K562 (cell line): ENCODE results near the gene ERF. TPM values are rescaled to one million over a fixed set of nuclear protein-coding genes. Genes with fewer than 3 reads are reported as not detected.

Source experiments
- ATAC-seq: fragments of 200-7000 bp; cut with Tn5 transposase; 3 replicates; pipeline ENCODE4 v1.9.1; 2020; ENCODE audit warnings: moderate library complexity
- BruUV-seq: library from RNA; stranded (reverse); fragments of 400-500 nt; replicated peaks from 2 replicates; lab custom pipeline; 2021; lab: Mats Ljungman, UMichigan
- CTCF ChIA-PET: fragments of 300-600 bp; formaldehyde crosslinking; extraction: SDS; loops from one replicate; lab custom pipeline; 2021; ENCODE audit warnings: low intra/inter-chr PET ratio; lab: Yijun Ruan, JAX
- POLR2A ChIA-PET: fragments of 300-600, 350-650 bp; sonication (Branson Sonifier 250); formaldehyde crosslinking; extraction: SDS; loops from one replicate; lab custom pipeline; 2021; ENCODE audit warnings: antibody characterized with exemption, inconsistent platforms; lab: Yijun Ruan, JAX
- DNase-seq, 4 experiments: peaks; one replicate each; pipeline versions ENCODE4 v3.0.0 to v3.0.0-alpha.2; 2011 to 2018; ENCODE audit warnings: low spot score in 3 of 4, mixed read lengths in 3 of 4; ENCODE audit errors: extremely low read depth in 1 of 4
- FAIRE-seq: peaks from 2 replicates; lab custom pipeline; 2011; peaks lifted over from hg19 to GRCh38; lab: Jason Lieb, UNC
- H2AFZ ChIP-seq: 2 replicates; pipeline ENCODE4 v1.6.0; 2011; ENCODE audit warnings: low read depth, low read length, control low read depth, inconsistent platforms
- H3K27ac ChIP-seq: fragments of 200-600 bp; 3 replicates; pipeline ENCODE4 v1.8.0; 2011; ENCODE audit warnings: low read depth, mild to moderate bottlenecking, control low read depth, inconsistent platforms, low read length, moderate library complexity, mixed read lengths; ENCODE audit errors: extremely low read depth
- H3K27me3 ChIP-seq, 2 experiments: fragments of 300-600 bp in 1 of 2; 2 replicates in 1 of 2; 3 replicates in 1 of 2; pipeline versions ENCODE4 v1.6.0 to v1.8.0; 2011; ENCODE audit warnings: inconsistent platforms in 2 of 2, low read length in 2 of 2, mild to moderate bottlenecking in 1 of 2, mixed read lengths in 1 of 2, moderate library complexity in 1 of 2; ENCODE audit not compliant: control insufficient read depth in 2 of 2, insufficient read depth in 2 of 2
- H3K36me3 ChIP-seq: fragments of 300-600 bp; 3 replicates; pipeline ENCODE4 v1.8.0; 2011; ENCODE audit warnings: mild to moderate bottlenecking, low read length, inconsistent platforms; ENCODE audit not compliant: control insufficient read depth, insufficient read depth
- H3K4me1 ChIP-seq, 2 experiments: fragments of 200-600 bp in 1 of 2; replicated peaks in 1 of 2; 2 replicates in 1 of 2; 3 replicates in 1 of 2; pipeline versions ENCODE4 v1.5.1 to v1.8.0; 2011; ENCODE audit warnings: inconsistent platforms in 2 of 2, low read length in 2 of 2, mild to moderate bottlenecking in 1 of 2, mixed read lengths in 1 of 2, moderate library complexity in 1 of 2; ENCODE audit not compliant: control insufficient read depth in 2 of 2, insufficient read depth in 2 of 2
- H3K4me2 ChIP-seq: 2 replicates; pipeline ENCODE4 v1.6.1; 2011; ENCODE audit warnings: low read length, control low read depth, inconsistent platforms, mixed read lengths; ENCODE audit not compliant: insufficient read depth
- H3K4me3 ChIP-seq: fragments of 200-600 bp; sonication (generic), shearing (Covaris generic); 2 replicates; pipeline ENCODE4 v1.5.1; 2016; ENCODE audit warnings: control low read depth, inconsistent platforms
- H3K79me2 ChIP-seq: fragments of 200-600 bp; 3 replicates; pipeline ENCODE4 v1.8.0; 2011; ENCODE audit warnings: low read length, inconsistent platforms; ENCODE audit not compliant: control insufficient read depth, insufficient read depth
- H3K9ac ChIP-seq, 2 experiments: 2 replicates each; pipeline versions ENCODE4 v1.6.0 to v1.6.1; 2011; ENCODE audit warnings: low read depth in 2 of 2, low read length in 2 of 2, control low read depth in 1 of 2, inconsistent platforms in 1 of 2, mild to moderate bottlenecking in 1 of 2, mixed read lengths in 1 of 2; ENCODE audit not compliant: insufficient read depth in 1 of 2
- H3K9me1 ChIP-seq: one replicate; pipeline ENCODE4 v1.6.0; 2011; ENCODE audit warnings: inconsistent platforms, mild to moderate bottlenecking, low read length, moderate library complexity; ENCODE audit not compliant: control insufficient read depth, insufficient read depth
- H3K9me3 ChIP-seq: replicated peaks from 2 replicates; pipeline ENCODE4 v1.5.1; 2011; ENCODE audit warnings: low read depth, low read length, inconsistent platforms; ENCODE audit not compliant: control insufficient read depth, insufficient read depth
- H4K20me1 ChIP-seq: replicated peaks from 2 replicates; pipeline ENCODE4 v1.6.1; 2011; ENCODE audit warnings: low read length, inconsistent platforms, mixed read lengths; ENCODE audit not compliant: control insufficient read depth, insufficient read depth
- GABPB1 ChIP-seq: sonication (generic); formaldehyde crosslinking; IDR thresholded peaks from 2 replicates; pipeline ENCODE4 v1.8.0; 2022; ENCODE audit warnings: mild to moderate bottlenecking, missing genetic modification reagents
- PHB2 ChIP-seq: fragments of 450-650 bp; IDR thresholded peaks from 2 replicates; pipeline ENCODE4 v1.6.1; 2017; ENCODE audit warnings: low read depth
- PHF8 ChIP-seq: fragments of 200-600 bp; sonication (generic); IDR thresholded peaks from 2 replicates; pipeline ENCODE4 v1.6.1; 2012; ENCODE audit warnings: mixed run types, mild to moderate bottlenecking, inconsistent platforms, low read length, moderate library complexity, borderline replicate concordance
- WGBS: fragments of 100-300 bp; shearing (Covaris generic); methylation state at CpG from one replicate; pipeline ENCODE4 v1.1.6; 2016; ENCODE audit warnings: low coverage, mixed read lengths; ENCODE audit not compliant: insufficient coverage; ENCODE audit errors: missing lambda C conversion rate; 5-methylcytosine and 5-hydroxymethylcytosine counted together
- in situ Hi-C: fragments of 300-500 bp; cut with MboI; formaldehyde crosslinking; loops from 4 replicates; pipeline ENCODE4 v1.15.0; 2018; ENCODE audit warnings: inconsistent platforms, mixed read lengths
- intact Hi-C: fragments of 100-400 bp; cut with micrococcal nuclease; formaldehyde crosslinking; loops from 2 replicates; pipeline ENCODE4 v1.14.2; 2022
- polyA plus RNA-seq, 8 experiments: library from polyadenylated mRNA; depleted of rRNA in 4 of 8; stranded (reverse) in 5 of 8; unstranded in 3 of 8; fragments of >200 nt; fragmentation: Nextera tagmentation in 2 of 8; fragmentation: Illumina TruSeq in 1 of 8; extraction: Ambion mirVana in 2 of 8; extraction: Trizol in 1 of 8; gene quantifications; 2 replicates each; pipeline versions ENCODE4 v1.2.1 to v1.2.3, GENCODE V29; 2011 to 2014; ENCODE audit warnings: inconsistent platforms in 1 of 8, missing spikeins in 1 of 8
- total RNA-seq, 7 experiments: library from RNA; depleted of rRNA in 6 of 7; stranded (reverse); fragments of >200 nt in 6 of 7; fragmentation: Illumina TruSeq in 2 of 7; extraction: Trizol in 2 of 7; gene quantifications; 2 replicates each; pipeline versions ENCODE4 v1.2.1 to v1.2.3, GENCODE V29; 2011 to 2021; ENCODE audit warnings: low replicate concordance in 1 of 7
- TF ChIP-seq, protein P1 (sequence below), 3 experiments: IDR thresholded peaks in 2 of 3; conservative IDR thresholded peaks in 1 of 3; 2 replicates each; pipeline ENCODE4 v1.5.1; 2011 to 2012; ENCODE audit warnings: low read length in 3 of 3, mild to moderate bottlenecking in 3 of 3, control low read depth in 2 of 3, improper control_type of control experiment in 1 of 3, inconsistent platforms in 1 of 3, low read depth in 1 of 3, mixed read lengths in 1 of 3, moderate library complexity in 1 of 3; ENCODE audit not compliant: insufficient read depth in 2 of 3
- TF ChIP-seq, protein P2 (sequence below): fragments of 450-650 bp; conservative IDR thresholded peaks from 2 replicates; pipeline ENCODE4 v1.6.1; 2016; ENCODE audit warnings: missing genetic modification characterization, low read depth, mild to moderate bottlenecking, missing compliant biosample characterization, moderate library complexity
- TF ChIP-seq, protein P3 (sequence below), 2 experiments: fragments of 450-650 bp; IDR thresholded peaks; 2 replicates each; pipeline ENCODE4 v1.6.1; 2016; ENCODE audit warnings: mild to moderate bottlenecking in 2 of 2, borderline replicate concordance in 1 of 2, low read depth in 1 of 2, moderate library complexity in 1 of 2
- TF ChIP-seq, protein P4 (sequence below): sonication (generic); formaldehyde crosslinking; IDR thresholded peaks from 2 replicates; pipeline ENCODE4 v1.8.1; 2023; ENCODE audit warnings: mild to moderate bottlenecking, missing genetic modification reagents, moderate library complexity

Gene ERF
- total and polyA plus RNA-seq, 9 of the 15 experiments (the other 6 are each of a cell fraction or from before 2014, with no cell fraction given), result 0.03 to 75.4 (median 27.0) TPM

DNA sequence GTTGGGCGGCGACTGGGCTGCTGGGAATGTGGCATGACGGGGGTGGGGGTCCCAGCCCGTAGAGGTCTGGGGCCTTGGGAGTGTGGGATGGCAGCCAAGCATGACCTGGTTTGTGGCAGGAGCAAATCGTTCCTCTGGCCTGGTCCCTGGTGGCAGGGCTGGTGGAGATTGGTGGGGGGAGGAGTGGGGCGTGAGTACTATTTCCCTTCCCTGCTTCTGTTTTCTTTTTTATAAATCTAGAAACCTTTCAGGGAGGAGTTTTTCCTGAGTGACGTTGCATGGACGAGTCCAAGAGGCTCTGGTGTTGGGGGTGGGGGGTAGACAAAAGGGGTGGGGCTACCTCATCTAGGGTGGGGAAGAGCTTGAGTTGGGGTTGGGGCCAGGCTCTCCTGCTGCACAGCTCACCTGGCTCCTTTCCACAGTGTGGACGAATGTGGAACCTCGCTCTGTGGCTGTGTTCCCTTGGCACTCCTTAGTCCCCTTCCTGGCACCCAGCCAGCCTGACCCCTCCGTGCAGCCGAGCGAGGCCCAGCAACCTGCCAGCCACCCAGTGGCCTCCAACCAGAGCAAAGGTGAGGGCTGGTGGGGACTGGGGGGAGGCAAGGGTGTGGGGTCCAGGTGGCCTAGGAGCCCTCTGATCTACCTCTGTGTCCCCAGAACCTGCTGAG, 31.6 kb upstream of the ERF start:
- Histone ChIP-seq H3K9me1 (no peaks in the 10 kb centered on the region), H3K36me3 (peaks cover 50% of the 10 kb centered on the region; the same call in 2 of the 3 replicates), H2AFZ (no peak overlapping the region), H3K79me2 (peaks cover 44% of the 10 kb centered on the region), H3K4me1 (peaks cover 36 to 80% of the 10 kb centered on the region in 2 experiments), H4K20me1 (0 out of 2 replicates have a peak, but pooled peaks cover 8% of the 10 kb centered on the region), H3K27me3 (no peaks in the 10 kb centered on the region; a peak in 1 of 5 replicates), H3K9me3 (no peaks in the 10 kb centered on the region), H3K9ac (peak overlapping the region; percentile 70 to 94; a peak in 3 of 4 replicates), H3K4me3 (no peak overlapping the region), H3K27ac (peak overlapping the region; percentile 34; the same call in 1 of the 3 replicates), H3K4me2 (peak overlapping the region; percentile 83)
- intact Hi-C loops (no loop called here), in situ Hi-C loops (no loop called here)
- ATAC-seq, result no peak
- DNase-seq, result peak; percentile 45 to 66 (median 56)
- CTCF ChIA-PET, result no interaction called here
- BruUV-seq, result no TSS peak
- WGBS, result 56% methylated on average over 10 of the region's 13 CpGs
- POLR2A ChIA-PET, result no interaction called here
- no peak for FAIRE-seq
- TF ChIP-seq, protein P1, sequence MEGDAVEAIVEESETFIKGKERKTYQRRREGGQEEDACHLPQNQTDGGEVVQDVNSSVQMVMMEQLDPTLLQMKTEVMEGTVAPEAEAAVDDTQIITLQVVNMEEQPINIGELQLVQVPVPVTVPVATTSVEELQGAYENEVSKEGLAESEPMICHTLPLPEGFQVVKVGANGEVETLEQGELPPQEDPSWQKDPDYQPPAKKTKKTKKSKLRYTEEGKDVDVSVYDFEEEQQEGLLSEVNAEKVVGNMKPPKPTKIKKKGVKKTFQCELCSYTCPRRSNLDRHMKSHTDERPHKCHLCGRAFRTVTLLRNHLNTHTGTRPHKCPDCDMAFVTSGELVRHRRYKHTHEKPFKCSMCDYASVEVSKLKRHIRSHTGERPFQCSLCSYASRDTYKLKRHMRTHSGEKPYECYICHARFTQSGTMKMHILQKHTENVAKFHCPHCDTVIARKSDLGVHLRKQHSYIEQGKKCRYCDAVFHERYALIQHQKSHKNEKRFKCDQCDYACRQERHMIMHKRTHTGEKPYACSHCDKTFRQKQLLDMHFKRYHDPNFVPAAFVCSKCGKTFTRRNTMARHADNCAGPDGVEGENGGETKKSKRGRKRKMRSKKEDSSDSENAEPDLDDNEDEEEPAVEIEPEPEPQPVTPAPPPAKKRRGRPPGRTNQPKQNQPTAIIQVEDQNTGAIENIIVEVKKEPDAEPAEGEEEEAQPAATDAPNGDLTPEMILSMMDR (IDR thresholded peaks at IDR 0.05 in 2 of 3, conservative IDR thresholded peaks at IDR 0.05 in 1 of 3; ENCODE audit: insufficient read depth in 2 of 3, low read depth in 1 of 3, low read length in 3 of 3), result 0 out of 6 replicates have a peak, but pooled peaks of 1 of the 3 experiments have one; percentile 14
- TF ChIP-seq, protein P2, sequence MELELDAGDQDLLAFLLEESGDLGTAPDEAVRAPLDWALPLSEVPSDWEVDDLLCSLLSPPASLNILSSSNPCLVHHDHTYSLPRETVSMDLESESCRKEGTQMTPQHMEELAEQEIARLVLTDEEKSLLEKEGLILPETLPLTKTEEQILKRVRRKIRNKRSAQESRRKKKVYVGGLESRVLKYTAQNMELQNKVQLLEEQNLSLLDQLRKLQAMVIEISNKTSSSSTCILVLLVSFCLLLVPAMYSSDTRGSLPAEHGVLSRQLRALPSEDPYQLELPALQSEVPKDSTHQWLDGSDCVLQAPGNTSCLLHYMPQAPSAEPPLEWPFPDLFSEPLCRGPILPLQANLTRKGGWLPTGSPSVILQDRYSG, result no peak
- no peak for TF ChIP-seq PHF8
- no peak for TF ChIP-seq GABPB1 (CRISPR knock-in tag)
- TF ChIP-seq, protein P3, sequence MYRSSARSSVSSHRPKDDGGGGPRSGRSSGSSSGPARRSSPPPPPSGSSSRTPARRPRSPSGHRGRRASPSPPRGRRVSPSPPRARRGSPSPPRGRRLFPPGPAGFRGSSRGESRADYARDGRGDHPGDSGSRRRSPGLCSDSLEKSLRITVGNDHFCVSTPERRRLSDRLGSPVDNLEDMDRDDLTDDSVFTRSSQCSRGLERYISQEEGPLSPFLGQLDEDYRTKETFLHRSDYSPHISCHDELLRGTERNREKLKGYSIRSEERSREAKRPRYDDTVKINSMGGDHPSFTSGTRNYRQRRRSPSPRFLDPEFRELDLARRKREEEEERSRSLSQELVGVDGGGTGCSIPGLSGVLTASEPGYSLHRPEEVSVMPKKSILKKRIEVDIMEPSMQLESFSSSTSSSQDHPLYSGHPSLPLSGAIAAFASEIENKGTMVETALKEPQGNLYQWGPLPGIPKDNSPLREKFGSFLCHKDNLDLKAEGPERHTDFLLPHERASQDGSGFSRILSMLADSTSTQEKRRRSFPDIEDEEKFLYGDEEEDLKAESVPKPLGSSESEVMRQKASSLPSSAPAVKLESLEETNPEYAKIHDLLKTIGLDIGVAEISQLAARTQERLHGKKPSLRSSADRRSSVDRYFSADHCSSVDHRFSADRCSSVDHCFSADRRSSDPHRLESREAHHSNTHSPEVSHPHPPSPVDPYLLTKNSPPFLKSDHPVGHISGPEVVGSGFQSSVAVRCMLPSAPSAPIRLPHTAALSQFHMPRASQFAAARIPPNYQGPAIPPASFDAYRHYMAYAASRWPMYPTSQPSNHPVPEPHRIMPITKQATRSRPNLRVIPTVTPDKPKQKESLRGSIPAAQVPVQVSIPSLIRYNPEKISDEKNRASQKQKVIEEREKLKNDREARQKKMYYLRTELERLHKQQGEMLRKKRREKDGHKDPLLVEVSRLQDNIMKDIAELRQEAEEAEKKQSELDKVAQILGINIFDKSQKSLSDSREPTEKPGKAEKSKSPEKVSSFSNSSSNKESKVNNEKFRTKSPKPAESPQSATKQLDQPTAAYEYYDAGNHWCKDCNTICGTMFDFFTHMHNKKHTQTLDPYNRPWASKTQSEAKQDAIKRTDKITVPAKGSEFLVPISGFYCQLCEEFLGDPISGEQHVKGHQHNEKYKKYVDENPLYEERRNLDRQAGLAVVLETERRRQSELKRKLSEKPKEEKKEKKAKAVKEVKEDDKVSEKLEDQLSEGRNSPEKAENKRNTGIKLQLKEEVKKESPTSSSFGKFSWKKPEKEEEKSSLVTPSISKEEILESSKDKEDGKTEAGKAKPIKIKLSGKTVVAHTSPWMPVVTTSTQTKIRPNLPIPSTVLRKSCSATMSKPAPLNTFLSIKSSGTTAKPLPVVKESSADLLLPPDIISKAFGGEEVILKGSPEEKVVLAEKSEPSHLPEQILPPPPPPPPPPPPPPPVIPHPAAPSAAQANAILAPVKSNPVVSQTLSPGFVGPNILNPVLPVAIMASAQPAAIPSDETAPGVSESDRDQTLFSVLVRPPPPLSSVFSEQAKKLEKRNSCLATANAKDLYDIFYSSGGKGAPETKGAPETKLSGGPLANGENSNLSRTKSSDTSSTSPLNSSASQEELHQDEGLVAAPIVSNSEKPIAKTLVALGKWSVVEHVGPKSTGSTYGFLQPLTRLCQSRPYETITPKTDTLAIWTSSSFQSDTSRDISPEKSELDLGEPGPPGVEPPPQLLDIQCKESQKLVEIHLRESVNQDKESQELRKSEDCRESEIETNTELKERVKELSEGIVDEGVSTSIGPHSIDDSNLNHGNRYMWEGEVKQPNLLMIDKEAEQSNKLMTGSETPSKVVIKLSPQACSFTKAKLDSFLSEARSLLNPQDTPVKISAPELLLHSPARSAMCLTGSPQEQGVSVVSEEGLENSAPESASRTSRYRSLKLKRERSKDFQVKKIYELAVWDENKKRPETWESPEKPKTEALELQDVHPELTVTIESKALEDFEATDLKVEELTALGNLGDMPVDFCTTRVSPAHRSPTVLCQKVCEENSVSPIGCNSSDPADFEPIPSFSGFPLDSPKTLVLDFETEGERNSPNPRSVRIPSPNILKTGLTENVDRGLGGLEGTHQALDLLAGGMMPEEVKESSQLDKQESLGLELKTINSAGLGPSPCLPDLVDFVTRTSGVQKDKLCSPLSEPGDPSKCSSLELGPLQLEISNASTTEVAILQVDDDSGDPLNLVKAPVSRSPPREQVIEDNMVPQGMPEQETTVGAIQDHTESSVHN (IDR thresholded peaks at IDR 0.05; ENCODE audit: borderline replicate concordance in 1 of 2, low read depth in 1 of 2), result no peak
- TF ChIP-seq PHB2, result no peak
- TF ChIP-seq, protein P4, sequence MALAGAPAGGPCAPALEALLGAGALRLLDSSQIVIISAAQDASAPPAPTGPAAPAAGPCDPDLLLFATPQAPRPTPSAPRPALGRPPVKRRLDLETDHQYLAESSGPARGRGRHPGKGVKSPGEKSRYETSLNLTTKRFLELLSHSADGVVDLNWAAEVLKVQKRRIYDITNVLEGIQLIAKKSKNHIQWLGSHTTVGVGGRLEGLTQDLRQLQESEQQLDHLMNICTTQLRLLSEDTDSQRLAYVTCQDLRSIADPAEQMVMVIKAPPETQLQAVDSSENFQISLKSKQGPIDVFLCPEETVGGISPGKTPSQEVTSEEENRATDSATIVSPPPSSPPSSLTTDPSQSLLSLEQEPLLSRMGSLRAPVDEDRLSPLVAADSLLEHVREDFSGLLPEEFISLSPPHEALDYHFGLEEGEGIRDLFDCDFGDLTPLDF, result no peak
